SIG-M5 treated with dmso at 0.1 percent for 504 hours (cell line): ENCODE data around the gene COL21A1.

Source experiments
- DNase-seq: peaks from one replicate; lab custom pipeline; 2025; ENCODE audit not compliant: unreplicated experiment; lab: John Stamatoyannopoulos, UW

Gene COL21A1

GRCh38 chr6:56055081-56055704, 192.2 kb downstream of the COL21A1 start:
- no peak for DNase-seq

GRCh38 chr6:56051202-56051598, 196.2 kb downstream of the COL21A1 start:
- no peak for DNase-seq

GRCh38 chr6:56050530-56051201, 196.7 kb downstream of the COL21A1 start:
- no peak for DNase-seq

GRCh38 chr6:56048601-56049000, 198.8 kb downstream of the COL21A1 start:
- no peak for DNase-seq

GRCh38 chr6:56047931-56048540, 199.3 kb downstream of the COL21A1 start:
- no peak for DNase-seq

- peak; percentile 8 for DNase-seq
These were observed 200.8 kb downstream of the COL21A1 start for GRCh38 chr6:56046576-56046975.

GRCh38 chr6:56043761-56044160, 203.6 kb downstream of the COL21A1 start:
- no peak for DNase-seq

- DNase-seq: no peak
These were observed 204.3 kb downstream of the COL21A1 start for GRCh38 chr6:56043076-56043475.

GRCh38 chr6:56041591-56041990, 205.8 kb downstream of the COL21A1 start:
- no peak for DNase-seq

GRCh38 chr6:56040889-56041301, 206.5 kb downstream of the COL21A1 start:
- DNase-seq: no peak

- peak; percentile 8 for DNase-seq
These were observed 207.2 kb downstream of the COL21A1 start for GRCh38 chr6:56040223-56040622.

- no peak for DNase-seq
These were observed 208.6 kb downstream of the COL21A1 start for GRCh38 chr6:56038764-56039163.

- no peak for DNase-seq
These were observed 209.8 kb downstream of the COL21A1 start for GRCh38 chr6:56037601-56038000.

- DNase-seq: no peak
These were observed 210.3 kb downstream of the COL21A1 start for GRCh38 chr6:56036916-56037600.

- DNase-seq: no peak
These were observed 214.0 kb downstream of the COL21A1 start for GRCh38 chr6:56033401-56033800.

- DNase-seq: no peak
These were observed 214.6 kb downstream of the COL21A1 start for GRCh38 chr6:56032715-56033260.

- DNase-seq: no peak
These were observed 219.5 kb downstream of the COL21A1 start for GRCh38 chr6:56027865-56028264.

- no peak for DNase-seq
These were observed 220.8 kb downstream of the COL21A1 start for GRCh38 chr6:56026455-56027180.

- DNase-seq: no peak
These were observed 221.6 kb downstream of the COL21A1 start for GRCh38 chr6:56025795-56026194.

GRCh38 chr6:56024931-56025330, 222.4 kb downstream of the COL21A1 start:
- DNase-seq: no peak

GRCh38 chr6:56023829-56024228, 223.6 kb downstream of the COL21A1 start:
- no peak for DNase-seq
